Fibroblast of skin of right biceps (primary cell): ENCODE data around the gene ZNF207.
"Not testable (repeated sequence)": the region's sequence is repeated elsewhere in the genome, so short reads cannot be mapped to it uniquely, and the experiment has no call there.

Experiments
- DNase-seq: peaks from one replicate; pipeline ENCODE4 v3.0.0-alpha.2; 2013

Gene ZNF207

GRCh38 chr17:32341141-32341856 lies 8.7 kb upstream of the ZNF207 start:
- peak; percentile 39 for DNase-seq

DNA sequence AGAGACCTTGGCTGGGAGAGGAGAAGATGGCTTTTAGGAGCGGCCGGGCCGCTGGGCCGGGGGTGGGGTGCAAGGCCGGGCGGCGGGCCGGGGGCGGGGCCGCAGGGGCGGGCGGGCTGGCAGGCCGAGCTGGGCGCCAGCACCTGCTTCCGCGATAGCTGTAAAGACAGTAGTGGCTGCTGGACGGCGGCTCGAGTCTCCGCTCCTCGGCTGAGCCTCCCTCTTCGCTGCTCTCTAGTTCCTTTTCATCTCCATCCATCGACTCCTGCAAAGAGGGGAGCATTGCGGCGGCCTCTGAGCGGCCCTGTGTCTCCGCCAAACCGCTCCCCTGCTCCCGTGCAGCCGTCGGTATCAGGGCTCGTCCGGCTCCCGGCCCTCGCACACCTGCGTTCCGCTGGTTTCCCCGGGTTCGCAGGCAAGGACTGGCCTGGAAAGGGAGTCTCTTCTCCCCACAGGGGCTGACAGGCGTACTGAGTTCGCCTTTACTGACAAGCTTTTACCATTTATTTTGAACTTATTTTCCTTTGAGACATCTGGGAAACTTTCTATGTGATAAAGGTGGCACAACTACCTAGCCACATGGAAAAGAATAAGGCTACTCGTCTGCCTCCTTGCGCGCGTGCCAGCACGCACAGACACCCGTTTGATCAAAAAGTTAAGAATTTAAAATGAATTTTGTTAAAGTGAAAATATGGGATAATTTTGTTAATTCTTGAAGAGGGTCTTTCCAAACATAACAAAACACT lies 7.9 kb upstream of the ZNF207 start, which contains the start of gene C17orf75:
TSS of gene C17orf75 (minus strand) at position 317 of the 746 bp plus-strand sequence. CDS start at position 283, 34 bp downstream.
- peak; percentile 81 for DNase-seq

GRCh38 chr17:32342603-32343325 lies 7.2 kb upstream of the ZNF207 start:
- no peak for DNase-seq

DNA sequence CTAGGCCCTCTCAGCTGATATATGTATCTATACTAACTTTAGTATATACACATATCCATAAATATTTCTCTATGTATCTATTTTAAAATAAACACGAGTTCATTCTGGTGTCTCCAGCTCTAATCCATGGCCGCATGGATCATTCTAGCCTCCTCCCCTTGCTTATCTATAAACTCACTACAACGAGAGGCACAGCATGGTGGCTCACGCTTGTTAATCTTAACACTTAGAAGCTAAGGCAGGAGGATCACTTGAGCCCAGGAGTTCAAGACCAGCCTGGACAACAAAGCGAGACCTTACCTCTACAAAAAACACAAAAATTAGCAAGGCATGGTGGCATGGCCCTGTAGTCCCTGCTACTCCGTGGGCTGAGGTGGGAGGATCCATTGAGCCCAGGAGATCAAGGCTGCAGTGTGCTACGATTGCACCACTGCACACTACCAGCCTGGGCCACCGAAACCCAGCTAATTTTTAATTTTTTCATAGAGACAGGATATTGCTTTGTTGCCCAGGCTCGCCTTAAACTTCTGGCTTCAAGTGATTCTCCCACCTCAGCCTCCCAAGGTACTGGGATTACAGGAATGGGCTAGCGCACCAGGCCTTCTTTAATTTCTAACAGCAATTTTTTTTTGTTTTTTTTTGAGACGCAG lies 3.9 kb upstream of the ZNF207 start:
- no peak for DNase-seq

DNA sequence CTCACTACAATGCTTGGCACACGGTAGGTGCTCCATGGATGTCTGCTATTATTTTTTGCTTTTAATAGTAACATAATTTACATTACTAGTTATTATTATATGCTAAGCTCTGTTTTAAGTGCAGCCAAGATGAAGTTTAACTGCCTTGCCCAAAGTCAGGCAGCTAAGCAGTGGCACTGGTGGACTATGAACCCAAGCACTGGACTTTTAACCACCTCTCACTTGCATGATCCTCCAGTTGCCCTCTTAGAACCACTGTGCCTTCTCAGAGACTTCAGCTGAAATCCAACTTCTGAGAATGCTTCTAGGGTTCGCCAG lies 1.5 kb upstream of the ZNF207 start:
- no peak for DNase-seq

GRCh38 chr17:32349503-32349853 lies 479 bp upstream of the ZNF207 start:
- peak; percentile 27 for DNase-seq

- peak; percentile 66 for DNase-seq
Observed at GRCh38 chr17:32350666-32351418, 885 bp downstream of the ZNF207 start.

DNA sequence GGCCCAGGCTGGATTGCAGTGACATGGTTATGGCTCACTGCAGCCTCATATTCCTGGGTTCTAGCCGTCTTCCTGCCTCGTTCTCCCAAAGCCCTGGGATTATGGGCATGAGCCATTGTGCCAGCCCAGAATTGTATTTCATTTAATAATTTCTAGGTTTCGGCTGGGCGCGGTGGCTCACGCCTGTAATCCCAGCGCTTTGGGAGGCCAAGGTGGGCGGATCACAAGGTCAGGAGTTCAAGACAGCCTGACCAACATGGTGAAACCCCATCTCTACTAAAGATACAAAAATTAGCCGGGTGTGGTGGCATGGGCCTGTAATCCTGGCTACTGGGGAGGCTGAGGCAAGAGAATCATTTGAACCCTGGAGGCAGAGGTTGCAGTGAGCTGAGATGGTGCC lies 2.8 kb downstream of the ZNF207 start:
- DNase-seq = not testable (repeated sequence)

DNA sequence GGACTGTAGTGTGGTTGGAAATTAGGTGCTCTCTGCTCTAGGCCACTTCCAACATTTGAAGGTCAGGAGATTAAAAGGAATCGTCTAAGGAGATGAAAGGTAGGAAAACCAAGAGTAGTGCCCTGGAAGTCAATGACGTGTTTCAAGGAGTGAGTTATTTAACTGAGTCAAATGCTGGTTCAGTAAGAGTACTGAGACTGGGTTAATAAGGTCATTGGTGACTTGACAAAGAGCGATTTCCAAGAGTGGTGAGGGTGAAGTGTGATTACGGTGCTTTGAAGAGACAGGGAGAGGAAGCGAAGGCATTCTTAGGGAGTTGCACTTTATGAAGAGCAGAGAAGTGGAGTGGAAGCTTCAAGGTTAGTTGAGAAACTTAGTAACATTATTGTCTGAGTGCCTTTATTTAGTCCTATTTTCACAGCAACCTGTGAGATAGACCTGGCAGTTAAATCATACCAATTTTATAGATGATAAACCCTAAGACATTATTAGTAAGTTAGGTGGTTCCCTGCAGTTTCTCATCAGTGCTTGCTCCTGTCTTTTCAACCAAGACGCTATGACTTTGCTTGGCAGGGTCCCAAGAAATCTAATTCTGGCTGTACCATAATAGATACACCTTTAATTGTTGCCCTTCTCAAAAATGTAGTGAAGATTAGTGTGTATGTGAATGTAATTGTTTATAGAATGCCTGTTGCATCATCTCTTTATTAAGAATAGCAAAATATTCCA lies 5.9 kb downstream of the ZNF207 start:
- no peak for DNase-seq

DNA sequence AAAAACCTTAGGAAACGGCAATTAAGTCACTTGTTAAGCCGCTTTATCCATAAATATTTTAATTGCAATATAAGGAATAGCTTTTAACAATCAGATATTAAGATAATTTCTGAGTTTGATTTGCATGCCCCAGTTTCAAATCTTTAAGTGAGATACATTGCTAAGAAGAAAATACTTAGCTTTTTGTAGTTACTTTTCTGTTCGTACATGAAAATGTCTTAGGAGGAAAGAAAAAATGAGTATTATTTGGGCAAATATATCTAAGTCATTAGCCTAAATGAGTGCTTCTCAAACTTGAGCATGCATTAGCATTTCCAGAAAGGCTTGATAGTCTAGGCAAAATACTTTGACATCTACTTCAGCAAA lies 6.4 kb downstream of the ZNF207 start:
- no peak for DNase-seq

GRCh38 chr17:32356750-32357149 lies 6.8 kb downstream of the ZNF207 start:
- DNase-seq = no peak

- no peak for DNase-seq
Observed at GRCh38 chr17:32357615-32358014, 7.7 kb downstream of the ZNF207 start.

DNA sequence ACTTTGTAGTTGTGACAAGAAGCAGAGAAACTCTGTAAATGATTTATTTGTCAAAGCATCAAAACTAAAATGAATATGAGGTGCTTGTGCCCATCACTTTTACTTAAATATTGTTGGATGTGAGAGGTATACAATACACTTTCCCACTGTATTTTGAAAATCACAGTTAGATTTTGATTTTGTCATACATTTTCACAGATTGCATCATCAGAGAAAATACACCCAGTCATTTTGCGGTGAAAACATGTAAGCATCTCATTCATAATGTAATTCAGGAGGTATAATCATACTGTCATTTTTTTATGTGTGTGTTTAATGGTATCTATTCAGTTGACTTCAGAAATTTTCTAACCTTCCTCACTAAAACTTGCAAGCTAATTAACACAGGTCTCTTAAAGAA lies 11.3 kb downstream of the ZNF207 start:
- DNase-seq = no peak

DNA sequence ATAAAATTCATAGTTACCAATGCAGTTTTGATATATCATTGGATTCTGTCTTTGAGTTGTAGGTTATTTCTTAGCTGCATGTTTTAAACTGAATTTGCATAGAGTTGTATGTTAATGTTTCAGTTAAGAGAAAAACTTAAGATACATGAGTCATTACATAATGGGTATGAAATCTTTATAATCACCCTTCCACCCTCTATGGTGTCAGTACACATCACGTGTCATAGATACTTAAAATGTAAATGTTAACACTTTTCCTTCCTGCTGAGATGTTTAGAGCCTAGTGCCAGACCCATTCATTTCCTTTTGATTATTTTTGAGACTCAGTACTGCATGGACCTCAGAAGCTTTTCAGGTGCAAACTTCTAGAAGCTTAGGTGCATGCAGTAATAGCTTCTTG lies 20.5 kb downstream of the ZNF207 start:
- no peak for DNase-seq

DNA sequence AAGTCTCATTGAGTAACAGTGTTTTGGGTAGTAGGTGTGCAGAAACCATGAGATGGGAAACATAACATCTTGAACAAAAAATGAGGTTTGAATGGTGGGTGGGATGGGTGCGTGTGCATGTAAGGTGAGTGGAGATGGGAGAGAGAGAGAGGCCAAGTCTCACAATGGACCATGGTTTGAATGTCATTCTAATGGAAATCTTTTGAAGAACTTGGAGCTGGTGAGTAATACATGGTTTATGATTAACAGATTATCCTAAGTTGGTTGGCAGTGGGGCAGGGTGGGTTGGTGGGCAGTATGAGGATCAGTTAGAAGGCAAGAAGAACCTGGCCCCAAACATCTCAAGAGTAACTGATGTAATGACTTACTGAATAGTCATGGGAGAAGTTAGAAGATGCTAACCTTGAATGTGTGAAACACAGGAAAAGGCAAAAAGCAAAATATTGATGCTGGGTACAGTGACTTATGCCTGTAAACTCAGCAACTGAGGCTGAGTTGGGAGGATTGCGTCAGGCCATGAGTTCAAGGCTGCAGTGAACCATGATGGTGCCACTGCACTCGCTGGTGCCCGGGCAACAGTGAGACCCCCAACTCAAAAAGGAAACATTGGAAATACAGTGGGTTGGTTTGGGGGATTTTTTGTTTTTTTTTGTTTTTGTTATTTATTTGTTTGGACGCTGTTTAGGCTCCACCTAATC lies 32.7 kb downstream of the ZNF207 start:
- no peak for DNase-seq

DNA sequence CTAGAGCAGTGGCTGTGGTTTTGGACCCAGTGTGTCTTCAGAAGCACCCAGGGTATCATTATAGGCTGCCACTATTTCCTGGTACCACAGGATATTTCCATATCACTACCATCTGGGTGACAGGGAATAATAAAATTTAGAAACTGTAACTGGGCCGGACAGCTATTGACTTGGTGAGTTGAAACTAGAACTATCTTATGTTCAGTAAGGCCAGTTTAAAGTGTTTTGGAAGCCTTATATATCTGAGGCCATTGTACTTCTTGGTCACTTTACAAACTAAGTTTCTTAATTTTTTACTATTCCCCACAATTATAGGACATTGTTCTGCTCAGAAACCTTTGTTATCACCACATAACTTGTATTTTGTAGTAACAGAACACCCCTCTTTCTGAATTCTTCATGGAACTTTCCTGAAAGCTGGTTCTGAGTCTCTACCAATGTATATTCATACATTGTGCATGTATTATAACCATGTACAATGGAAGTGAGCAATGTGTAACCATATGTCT lies 34.0 kb downstream of the ZNF207 start:
- no peak for DNase-seq

DNA sequence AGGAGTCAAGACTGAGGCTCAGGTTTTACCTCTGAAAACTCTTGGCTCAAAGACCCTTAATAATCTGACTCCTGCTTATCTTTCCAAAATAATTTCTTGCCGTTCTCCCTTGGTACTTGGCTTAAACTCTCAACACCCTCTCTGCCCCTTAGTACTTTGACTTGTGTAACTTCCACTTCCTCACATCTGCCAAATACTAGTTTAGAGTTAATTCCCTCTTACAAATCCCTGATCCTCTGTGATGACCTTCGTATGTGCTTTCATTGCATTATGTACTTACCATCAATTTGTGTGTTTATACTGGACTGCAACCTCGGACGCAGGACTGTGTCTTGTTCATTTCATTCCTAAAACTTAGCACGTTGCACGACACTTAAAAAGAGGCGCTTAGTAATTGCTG lies 35.2 kb downstream of the ZNF207 start:
- no peak for DNase-seq

DNA sequence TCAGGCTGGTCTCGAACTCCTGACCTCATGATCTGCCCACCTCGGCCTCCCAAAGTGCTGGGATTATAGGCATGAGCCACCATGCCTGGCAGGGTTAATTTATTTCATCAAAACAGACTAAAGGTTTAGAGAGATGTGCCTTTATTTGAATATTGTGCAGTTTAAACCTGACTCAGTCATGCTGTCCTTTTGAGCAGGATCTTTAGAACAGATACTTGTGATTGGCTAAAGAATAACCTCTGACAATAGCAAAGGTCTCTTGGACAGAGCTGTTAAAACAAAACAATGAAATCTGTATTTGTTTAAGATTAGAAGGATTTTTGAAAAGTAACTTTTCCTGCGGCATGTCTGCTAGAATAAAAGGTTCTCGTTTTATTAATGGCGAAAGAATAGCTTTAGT lies 36.0 kb downstream of the ZNF207 start:
- no peak for DNase-seq

DNA sequence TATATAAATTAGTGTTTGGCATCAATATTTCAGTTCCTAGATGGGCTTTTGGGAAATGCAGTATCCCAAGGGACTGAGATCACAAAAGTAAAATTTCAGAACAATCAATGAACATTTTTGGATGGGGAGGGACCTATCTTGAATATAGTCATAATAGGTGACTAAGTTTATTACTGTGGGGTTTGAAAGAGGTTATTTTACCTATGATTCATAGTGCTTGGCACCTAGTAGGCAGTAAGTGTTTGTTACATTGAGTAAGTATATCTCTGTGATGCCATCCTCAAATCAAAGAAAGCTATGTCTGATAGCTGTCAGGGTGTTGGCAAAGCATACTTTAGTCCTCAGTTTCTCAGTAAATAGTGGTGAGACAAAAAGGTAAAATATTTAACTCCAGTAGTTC lies 36.9 kb downstream of the ZNF207 start:
- DNase-seq = no peak

GRCh38 chr17:32388128-32388527 lies 38.2 kb downstream of the ZNF207 start:
- DNase-seq = not testable (repeated sequence)
